Endothelial cell of umbilical vein (primary cell): Measurements from ENCODE around the gene MDFIC. TPM values are rescaled to one million over a fixed set of nuclear protein-coding genes. Genes with fewer than 3 reads are reported as not detected.

Experiments used
- BruUV-seq: library from RNA; stranded (reverse); fragments of 400-500 nt; replicated peaks from 2 replicates; lab custom pipeline; 2021; lab: Mats Ljungman, UMichigan
- CTCF ChIA-PET: fragments of 300-600, 350-600 bp; sonication (Branson Sonifier 250); formaldehyde crosslinking; loops from one replicate; lab custom pipeline; 2021; ENCODE audit warnings: antibody characterized with exemption, inconsistent platforms; lab: Charles Lee
- POLR2A ChIA-PET: fragments of 300-600, 350-600 bp; sonication (Branson Sonifier 250); formaldehyde crosslinking; loops from one replicate; lab custom pipeline; 2021; ENCODE audit warnings: antibody characterized with exemption, inconsistent platforms; lab: Charles Lee
- DNase-seq: peaks from one replicate; pipeline ENCODE4 v3.0.0-alpha.2; 2011; ENCODE audit warnings: low read depth, low spot score
- FAIRE-seq: peaks from 2 replicates; lab custom pipeline; 2011; peaks lifted over from hg19 to GRCh38; lab: Jason Lieb, UNC
- H2AFZ ChIP-seq: 2 replicates; pipeline ENCODE4 v1.6.0; 2012; ENCODE audit warnings: low read depth, low read length, control low read depth, inconsistent platforms
- H3K27ac ChIP-seq: 2 replicates; pipeline ENCODE4 v1.5.1; 2011; ENCODE audit warnings: low read depth, mild to moderate bottlenecking, control low read depth, low read length, moderate library complexity; ENCODE audit not compliant: insufficient read depth
- H3K27me3 ChIP-seq, 2 experiments: 2 replicates each; pipeline versions ENCODE4 v1.6.0 to v1.6.1; 2011; ENCODE audit warnings: low read length in 2 of 2, mixed read lengths in 1 of 2; ENCODE audit not compliant: control insufficient read depth in 2 of 2, insufficient read depth in 2 of 2
- H3K36me3 ChIP-seq, 2 experiments: 2 replicates in 1 of 2; 3 replicates in 1 of 2; pipeline ENCODE4 v1.5.1; 2011; ENCODE audit warnings: low read length in 2 of 2, mild to moderate bottlenecking in 1 of 2, moderate library complexity in 1 of 2; ENCODE audit not compliant: control insufficient read depth in 2 of 2, insufficient read depth in 2 of 2; ENCODE audit errors: extremely low read depth in 1 of 2
- H3K4me1 ChIP-seq: 3 replicates; pipeline ENCODE4 v1.5.1; 2011; ENCODE audit warnings: mild to moderate bottlenecking, low read length; ENCODE audit not compliant: control insufficient read depth, insufficient read depth; ENCODE audit errors: extremely low read depth
- H3K4me2 ChIP-seq: 2 replicates; pipeline ENCODE4 v1.6.1; 2011; ENCODE audit warnings: low read length, control low read depth, mixed read lengths; ENCODE audit not compliant: insufficient read depth
- H3K4me3 ChIP-seq, 3 experiments: fragments of 200-600 bp in 1 of 3; sonication (generic), shearing (Covaris generic) in 1 of 3; replicated peaks in 1 of 3; 2 replicates each; pipeline ENCODE4 v1.5.1; 2011 to 2016; ENCODE audit warnings: control low read depth in 3 of 3, low read length in 3 of 3, mild to moderate bottlenecking in 2 of 3, inconsistent platforms in 1 of 3, low read depth in 1 of 3, moderate library complexity in 1 of 3; ENCODE audit not compliant: insufficient read depth in 1 of 3
- H3K79me2 ChIP-seq: 2 replicates; pipeline ENCODE4 v1.6.0; 2012; ENCODE audit warnings: low read length, inconsistent platforms; ENCODE audit not compliant: control insufficient read depth, insufficient read depth
- H3K9ac ChIP-seq: replicated peaks from 2 replicates; pipeline ENCODE3; 2011; ENCODE audit warnings: low read length, control low read depth; ENCODE audit not compliant: insufficient read depth; ENCODE audit errors: extremely low read depth
- H3K9me1 ChIP-seq: replicated peaks from 3 replicates; pipeline ENCODE4 v1.6.0; 2011; ENCODE audit warnings: mild to moderate bottlenecking, low read length; ENCODE audit not compliant: control insufficient read depth, insufficient read depth; ENCODE audit errors: extremely low read depth
- H3K9me3 ChIP-seq: replicated peaks from 2 replicates; pipeline ENCODE4 v1.5.1; 2012; ENCODE audit warnings: low read length, inconsistent platforms; ENCODE audit not compliant: control insufficient read depth, insufficient read depth
- H4K20me1 ChIP-seq: replicated peaks from 2 replicates; pipeline ENCODE3; 2011; ENCODE audit warnings: mild to moderate bottlenecking, low read length; ENCODE audit not compliant: control insufficient read depth, insufficient read depth; ENCODE audit errors: extremely low read depth
- EZH2 ChIP-seq: IDR thresholded peaks from 2 replicates; pipeline ENCODE4 v1.6.1; 2012; ENCODE audit warnings: borderline replicate concordance, low read depth, mild to moderate bottlenecking, moderate library complexity, low read length, inconsistent platforms; ENCODE audit not compliant: severe bottlenecking
- FOS ChIP-seq: IDR thresholded peaks from 2 replicates; pipeline ENCODE4 v1.6.1; 2011; ENCODE audit warnings: mild to moderate bottlenecking, low read length, moderate library complexity, borderline replicate concordance; ENCODE audit not compliant: insufficient read depth
- GATA2 ChIP-seq: IDR thresholded peaks from 2 replicates; pipeline ENCODE4 v1.7.0; 2011; ENCODE audit warnings: low read depth, mild to moderate bottlenecking, moderate library complexity, mixed read lengths, low read length; ENCODE audit not compliant: insufficient read length, insufficient read depth
- JUN ChIP-seq: IDR thresholded peaks from 2 replicates; pipeline ENCODE4 v1.6.1; 2011; ENCODE audit warnings: borderline replicate concordance, low read depth; ENCODE audit not compliant: insufficient read length, insufficient read depth
- MYC ChIP-seq: IDR thresholded peaks from one replicate; pipeline ENCODE4 v1.6.1; 2011; ENCODE audit warnings: mild to moderate bottlenecking, low read depth, low read length
- POLR2A ChIP-seq: IDR thresholded peaks from 2 replicates; pipeline ENCODE4 v1.6.1; 2012; ENCODE audit warnings: low read depth, mild to moderate bottlenecking, control low read depth, low read length
- POLR2AphosphoS5 ChIP-seq: IDR thresholded peaks from 2 replicates; pipeline ENCODE4 v1.6.1; 2012; ENCODE audit warnings: low read depth, mild to moderate bottlenecking, control low read depth, low read length, moderate library complexity; ENCODE audit not compliant: insufficient read depth
- dilution Hi-C: fragments of 300-500 bp; cut with MboI; formaldehyde crosslinking; loops from one replicate; pipeline ENCODE4 v1.15.0; 2019; ENCODE audit warnings: low sequenced_read_pairs; ENCODE audit not compliant: extremely low pct_ligation_motif_present
- intact Hi-C: fragments of 100-400 bp; cut with micrococcal nuclease; formaldehyde crosslinking; loops from one replicate; pipeline ENCODE4 v1.10.0; 2022
- polyA plus RNA-seq, 4 experiments: library from polyadenylated mRNA; depleted of rRNA in 3 of 4; stranded (reverse) in 3 of 4; unstranded in 1 of 4; fragments of >200 nt; gene quantifications; 2 replicates each; pipeline versions ENCODE4 v1.2.1 to v1.2.3, GENCODE V29; 2011 to 2012; ENCODE audit warnings: missing spikeins in 1 of 4
- total RNA-seq: library from RNA; stranded (reverse); gene quantifications from 2 replicates; pipeline ENCODE4 v1.2.3, GENCODE V29; 2021
- TF ChIP-seq, protein P1 (sequence below): IDR thresholded peaks from 2 replicates; pipeline ENCODE4 v1.6.1; 2011; ENCODE audit not compliant: insufficient read depth, insufficient read length
- TF ChIP-seq, protein P2 (sequence below), 2 donors: IDR thresholded peaks; 1 replicate in 1 of 2; 2 replicates in 1 of 2; pipeline ENCODE4 v1.5.1; 2011; ENCODE audit warnings: low read length in 2 of 2, mild to moderate bottlenecking in 2 of 2, moderate library complexity in 2 of 2, control low read depth in 1 of 2, inconsistent platforms in 1 of 2, low read depth in 1 of 2; ENCODE audit not compliant: insufficient read depth in 1 of 2; ENCODE audit errors: extremely low read depth in 1 of 2

MDFIC gene
- total and polyA plus RNA-seq, 2 donors (not counting 3 experiments of a cell fraction or from before 2014, with no cell fraction given): 6.5 to 14.2 TPM

DNA sequence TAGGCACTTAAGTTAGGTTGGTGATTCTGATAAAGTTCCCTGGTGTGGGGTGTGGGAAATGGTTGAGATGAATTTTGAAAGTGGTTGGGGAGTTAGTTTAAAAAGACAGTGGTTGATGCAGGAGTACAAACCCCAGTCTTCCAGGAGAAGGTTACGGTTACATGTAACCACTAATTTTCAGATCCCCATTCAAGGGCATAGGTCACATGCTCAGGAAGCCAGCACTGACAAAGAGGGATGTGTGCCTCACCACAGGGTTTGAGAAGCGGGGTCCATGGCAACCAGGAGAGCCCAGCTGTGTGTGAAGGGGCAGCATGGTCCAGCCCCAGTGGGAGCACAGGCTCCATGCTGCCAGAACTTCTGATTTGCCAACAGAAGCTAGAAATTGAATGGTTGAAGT, 144.2 kb downstream of the MDFIC start:
- ChIA-PET CTCF (no interaction called here), POLR2A (no interaction called here)
- no TSS peak for BruUV-seq
- no peak overlapping the region for H3K27ac ChIP-seq
- H3K9me1 ChIP-seq: no peaks in the 10 kb centered on the region
- H3K4me2 ChIP-seq: no peak overlapping the region
- no peaks in the 10 kb centered on the region for H3K9me3 ChIP-seq
- H3K27me3 ChIP-seq: peaks cover 0 to 2% of the 10 kb centered on the region in 2 experiments
- dilution Hi-C loops: no loop called here
- no peak overlapping the region for H2AFZ ChIP-seq
- no peaks in the 10 kb centered on the region for H3K79me2 ChIP-seq
- H3K4me1 ChIP-seq: no peaks in the 10 kb centered on the region
- no peaks in the 10 kb centered on the region for H3K36me3 ChIP-seq
- no peak overlapping the region for H3K4me3 ChIP-seq
- TF ChIP-seq EZH2: no peak
- TF ChIP-seq, protein P1, sequence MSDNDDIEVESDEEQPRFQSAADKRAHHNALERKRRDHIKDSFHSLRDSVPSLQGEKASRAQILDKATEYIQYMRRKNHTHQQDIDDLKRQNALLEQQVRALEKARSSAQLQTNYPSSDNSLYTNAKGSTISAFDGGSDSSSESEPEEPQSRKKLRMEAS: no peak
- TF ChIP-seq MYC: no peak
- no peak for TF ChIP-seq JUN
- no peak for TF ChIP-seq POLR2AphosphoS5
- TF ChIP-seq GATA2: no peak
- TF ChIP-seq FOS: no peak
- TF ChIP-seq, protein P2, sequence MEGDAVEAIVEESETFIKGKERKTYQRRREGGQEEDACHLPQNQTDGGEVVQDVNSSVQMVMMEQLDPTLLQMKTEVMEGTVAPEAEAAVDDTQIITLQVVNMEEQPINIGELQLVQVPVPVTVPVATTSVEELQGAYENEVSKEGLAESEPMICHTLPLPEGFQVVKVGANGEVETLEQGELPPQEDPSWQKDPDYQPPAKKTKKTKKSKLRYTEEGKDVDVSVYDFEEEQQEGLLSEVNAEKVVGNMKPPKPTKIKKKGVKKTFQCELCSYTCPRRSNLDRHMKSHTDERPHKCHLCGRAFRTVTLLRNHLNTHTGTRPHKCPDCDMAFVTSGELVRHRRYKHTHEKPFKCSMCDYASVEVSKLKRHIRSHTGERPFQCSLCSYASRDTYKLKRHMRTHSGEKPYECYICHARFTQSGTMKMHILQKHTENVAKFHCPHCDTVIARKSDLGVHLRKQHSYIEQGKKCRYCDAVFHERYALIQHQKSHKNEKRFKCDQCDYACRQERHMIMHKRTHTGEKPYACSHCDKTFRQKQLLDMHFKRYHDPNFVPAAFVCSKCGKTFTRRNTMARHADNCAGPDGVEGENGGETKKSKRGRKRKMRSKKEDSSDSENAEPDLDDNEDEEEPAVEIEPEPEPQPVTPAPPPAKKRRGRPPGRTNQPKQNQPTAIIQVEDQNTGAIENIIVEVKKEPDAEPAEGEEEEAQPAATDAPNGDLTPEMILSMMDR (IDR thresholded peaks at IDR 0.05; ENCODE audit: extremely low read depth in 1 of 2, insufficient read depth in 1 of 2, low read depth in 1 of 2, low read length in 2 of 2): no peak
- TF ChIP-seq POLR2A: no peak
- DNase-seq (no peak), FAIRE-seq (no peak)
- no peaks in the 10 kb centered on the region for H4K20me1 ChIP-seq
- intact Hi-C loops: no loop called here
- no peak overlapping the region for H3K9ac ChIP-seq
